Smooth muscle cell (in vitro differentiated cells): Measurements from ENCODE around the gene EMX1. TPM values are rescaled to one million over a fixed set of nuclear protein-coding genes. Genes with fewer than 3 reads are reported as not detected.
A peak's percentile ranks its signal among the peaks of the same experiment; 100 is the strongest.

Experiments used
- DNase-seq: peaks from one replicate; lab custom pipeline; 2025; ENCODE audit not compliant: unreplicated experiment; lab: John Stamatoyannopoulos, UW
- H2AFZ ChIP-seq: fragments of 200-600 bp; sonication (generic); 2 replicates; pipeline ENCODE4 v1.6.0; 2016; ENCODE audit warnings: antibody characterized with exemption, low read depth, mild to moderate bottlenecking
- H3F3A ChIP-seq: fragments of 200-600 bp; sonication (generic); 2 replicates; pipeline ENCODE4 v1.6.0; 2017; ENCODE audit warnings: antibody characterized with exemption, low read depth
- H3K27ac ChIP-seq: fragments of 200-600 bp; sonication (generic); 2 replicates; pipeline ENCODE4 v1.5.1; 2016; ENCODE audit warnings: low read depth, mild to moderate bottlenecking
- H3K27me3 ChIP-seq: fragments of 200-600 bp; sonication (generic); 2 replicates; pipeline ENCODE4 v1.6.1; 2016; ENCODE audit warnings: low read depth, mild to moderate bottlenecking
- H3K36me3 ChIP-seq: fragments of 200-600 bp; sonication (generic); 2 replicates; pipeline ENCODE4 v1.5.1; 2016; ENCODE audit warnings: low read depth
- H3K4me1 ChIP-seq: fragments of 200-600 bp; sonication (generic); 2 replicates; pipeline ENCODE4 v1.5.1; 2016; ENCODE audit warnings: low read depth
- H3K4me2 ChIP-seq: fragments of 200-600 bp; sonication (generic); 2 replicates; pipeline ENCODE4 v1.6.0; 2016; ENCODE audit warnings: mild to moderate bottlenecking
- H3K4me3 ChIP-seq: fragments of 200-600 bp; sonication (generic); 2 replicates; pipeline ENCODE4 v1.5.1; 2016; ENCODE audit warnings: mild to moderate bottlenecking
- H3K79me2 ChIP-seq: fragments of 200-600 bp; sonication (generic); 2 replicates; pipeline ENCODE4 v1.6.0; 2016; ENCODE audit warnings: low read depth, mild to moderate bottlenecking
- H3K9ac ChIP-seq: fragments of 200-600 bp; sonication (generic); 2 replicates; pipeline ENCODE4 v1.6.0; 2016; ENCODE audit warnings: low read depth
- H3K9me3 ChIP-seq: fragments of 200-600 bp; sonication (generic); replicated peaks from 2 replicates; pipeline ENCODE4 v1.5.1; 2016; ENCODE audit warnings: low read depth
- H4K20me1 ChIP-seq: fragments of 200-600 bp; sonication (generic); 2 replicates; pipeline ENCODE4 v1.6.0; 2016; ENCODE audit warnings: low read depth
- CTCF ChIP-seq: fragments of 200-600 bp; sonication (generic); IDR thresholded peaks from 2 replicates; pipeline ENCODE4 v1.5.1; 2017; ENCODE audit warnings: borderline replicate concordance, mild to moderate bottlenecking, antibody characterized with exemption; ENCODE audit not compliant: insufficient read depth, poor library complexity, severe bottlenecking
- WGBS: methylation state at CpG from one replicate; pipeline ENCODE4 v1.1.7; 2016; ENCODE audit warnings: low lambda C conversion rate; 5-methylcytosine and 5-hydroxymethylcytosine counted together
- polyA plus RNA-seq: library from polyadenylated mRNA; unstranded; fragments of >200 nt; fragmentation: Nextera tagmentation; extraction: Ambion mirVana; gene quantifications from 2 replicates; pipeline ENCODE4 v1.2.1, GENCODE V29; 2016
- total RNA-seq: library from RNA; depleted of rRNA; stranded (reverse); fragments of >200 nt; gene quantifications from 2 replicates; pipeline ENCODE4 v1.2.3, GENCODE V29; 2014

The EMX1 gene
- total and polyA plus RNA-seq, 2 experiments from 2014 or later = not detected

- peaks cover 23% of the 10 kb centered on the region for H3K27me3 ChIP-seq
- no peaks in the 10 kb centered on the region for H3K9me3 ChIP-seq
- no peaks in the 10 kb centered on the region for H3K79me2 ChIP-seq
- DNase-seq = no peak
- H3K4me3 ChIP-seq = no peak overlapping the region
- H2AFZ ChIP-seq = no peak overlapping the region
- H3K4me2 ChIP-seq = no peak overlapping the region
- no peaks in the 10 kb centered on the region for H4K20me1 ChIP-seq
- 94% methylated on average over 5 of the region's 5 CpGs for WGBS
- no peak overlapping the region for H3K27ac ChIP-seq
- no peak overlapping the region for H3K9ac ChIP-seq
- no peaks in the 10 kb centered on the region for H3K36me3 ChIP-seq
- H3F3A ChIP-seq = no peaks in the 10 kb centered on the region
- TF ChIP-seq CTCF = no peak
- no peaks in the 10 kb centered on the region for H3K4me1 ChIP-seq
These were observed 15.9 kb downstream of the EMX1 start for GRCh38 chr2:72933207-72933606.

GRCh38 chr2:72933646-72934151, 16.4 kb downstream of the EMX1 start:
- no peak overlapping the region for H3K9ac ChIP-seq
- no peak overlapping the region for H3K4me3 ChIP-seq
- H4K20me1 ChIP-seq = no peaks in the 10 kb centered on the region
- H3K4me2 ChIP-seq = no peak overlapping the region
- no peaks in the 10 kb centered on the region for H3K36me3 ChIP-seq
- no peaks in the 10 kb centered on the region for H3F3A ChIP-seq
- H2AFZ ChIP-seq = no peak overlapping the region
- WGBS = 94% methylated on average over 12 of the region's 12 CpGs
- no peak for TF ChIP-seq CTCF
- H3K27ac ChIP-seq = no peak overlapping the region
- no peaks in the 10 kb centered on the region for H3K79me2 ChIP-seq
- H3K9me3 ChIP-seq = no peaks in the 10 kb centered on the region
- DNase-seq = no peak
- H3K4me1 ChIP-seq = no peaks in the 10 kb centered on the region
- H3K27me3 ChIP-seq = peaks cover 18% of the 10 kb centered on the region

DNA sequence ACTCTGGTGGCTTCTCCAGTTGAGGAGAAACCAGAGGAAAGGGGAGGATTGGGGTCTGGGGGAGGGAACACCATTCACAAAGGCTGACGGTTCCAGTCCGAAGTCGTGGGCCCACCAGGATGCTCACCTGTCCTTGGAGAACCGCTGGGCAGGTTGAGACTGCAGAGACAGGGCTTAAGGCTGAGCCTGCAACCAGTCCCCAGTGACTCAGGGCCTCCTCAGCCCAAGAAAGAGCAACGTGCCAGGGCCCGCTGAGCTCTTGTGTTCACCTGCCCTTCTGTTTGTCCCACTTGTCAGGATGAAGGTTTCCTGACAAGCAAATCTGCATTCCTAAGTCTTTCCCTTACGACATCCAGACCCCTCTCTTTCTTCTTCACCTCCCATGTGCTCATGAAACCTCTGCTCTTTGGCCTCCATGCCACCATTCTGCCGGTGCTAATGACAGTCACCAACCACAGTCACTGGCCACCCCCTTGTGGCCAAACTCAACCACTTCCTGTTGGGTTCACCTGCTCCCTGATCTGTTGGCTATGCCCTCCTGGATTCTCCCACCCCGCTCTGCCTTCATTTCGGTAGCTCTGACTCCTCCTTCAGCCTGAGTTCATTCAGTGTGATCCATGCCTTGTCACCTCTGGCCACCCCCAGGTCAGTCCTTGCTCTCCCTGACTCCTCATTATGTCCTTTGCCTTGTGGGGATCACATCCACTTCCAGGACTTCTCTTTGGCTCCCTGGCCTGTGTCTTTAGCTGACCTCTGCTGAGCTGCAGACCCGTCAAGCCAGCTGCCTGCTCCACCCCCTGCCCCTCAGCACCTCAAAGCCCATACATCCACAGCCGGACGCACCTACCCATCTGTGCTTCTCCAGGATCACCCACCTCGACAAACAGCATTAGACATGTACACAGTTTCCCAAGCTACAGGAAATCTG, 17.6 kb downstream of the EMX1 start:
- TF ChIP-seq CTCF = peak; percentile 24
- Histone ChIP-seq H3K27ac (no peak overlapping the region), H4K20me1 (no peaks in the 10 kb centered on the region), H3K4me3 (no peak overlapping the region), H3K9me3 (no peaks in the 10 kb centered on the region), H3K4me2 (no peak overlapping the region), H3K4me1 (no peaks in the 10 kb centered on the region), H2AFZ (no peak overlapping the region), H3K79me2 (no peaks in the 10 kb centered on the region), H3F3A (no peaks in the 10 kb centered on the region), H3K27me3 (peaks cover 6% of the 10 kb centered on the region), H3K36me3 (no peaks in the 10 kb centered on the region), H3K9ac (no peak overlapping the region)
- WGBS = 75% methylated on average over 14 of the region's 14 CpGs
- no peak for DNase-seq

- Histone ChIP-seq H3K4me1 (peaks cover 3% of the 10 kb centered on the region), H2AFZ (no peak overlapping the region), H3K9ac (no peak overlapping the region), H3K79me2 (no peaks in the 10 kb centered on the region), H3K4me2 (no peak overlapping the region), H4K20me1 (no peaks in the 10 kb centered on the region), H3K4me3 (no peak overlapping the region), H3K27ac (no peak overlapping the region), H3F3A (no peaks in the 10 kb centered on the region), H3K27me3 (no peaks in the 10 kb centered on the region), H3K9me3 (no peaks in the 10 kb centered on the region), H3K36me3 (no peaks in the 10 kb centered on the region)
- WGBS = 89% methylated on average over 2 of the region's 2 CpGs
- TF ChIP-seq CTCF = no peak
- DNase-seq = no peak
These were observed 18.3 kb downstream of the EMX1 start for GRCh38 chr2:72935611-72935957.
